Measurements from ENCODE around the gene GOLGA6L2.
"Not testable (repeated sequence)": the region's sequence is repeated elsewhere in the genome, so short reads cannot be mapped to it uniquely, and the experiment has no call there.

Gene GOLGA6L2, protein sequence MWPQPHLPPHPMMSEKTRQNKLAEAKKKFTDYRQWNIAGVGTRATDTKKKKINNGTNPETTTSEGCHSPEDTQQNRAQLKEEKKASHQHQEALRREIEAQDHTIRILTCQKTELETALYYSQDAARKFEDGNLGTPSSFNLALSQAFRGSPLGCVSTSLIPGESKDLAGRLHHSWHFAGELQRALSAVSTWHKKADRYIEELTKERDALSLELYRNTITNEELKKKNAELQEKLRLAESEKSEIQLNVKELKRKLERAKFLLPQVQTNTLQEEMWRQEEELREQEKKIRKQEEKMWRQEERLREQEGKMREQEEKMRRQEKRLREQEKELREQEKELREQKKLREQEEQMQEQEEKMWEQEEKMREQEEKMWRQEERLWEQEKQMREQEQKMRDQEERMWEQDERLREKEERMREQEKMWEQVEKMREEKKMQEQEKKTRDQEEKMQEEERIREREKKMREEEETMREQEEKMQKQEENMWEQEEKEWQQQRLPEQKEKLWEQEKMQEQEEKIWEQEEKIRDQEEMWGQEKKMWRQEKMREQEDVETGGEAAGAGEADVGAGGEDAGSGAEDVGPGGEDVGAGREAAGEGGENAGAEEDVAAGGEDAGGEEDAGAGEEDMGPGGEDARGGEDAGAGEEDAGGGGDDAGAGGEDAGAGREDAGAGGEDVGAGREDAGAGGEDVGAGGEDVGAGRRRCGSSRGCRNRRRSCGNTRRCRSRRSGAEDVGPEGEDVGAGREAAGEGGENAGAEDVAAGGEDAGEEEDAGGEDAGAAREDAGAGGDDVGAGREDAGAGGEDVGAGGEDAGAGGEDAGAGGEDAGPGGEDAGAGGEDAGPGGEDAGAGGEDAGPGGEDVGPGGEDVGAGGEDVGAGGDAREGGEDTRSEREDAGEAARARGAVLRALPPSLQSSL

DNA sequence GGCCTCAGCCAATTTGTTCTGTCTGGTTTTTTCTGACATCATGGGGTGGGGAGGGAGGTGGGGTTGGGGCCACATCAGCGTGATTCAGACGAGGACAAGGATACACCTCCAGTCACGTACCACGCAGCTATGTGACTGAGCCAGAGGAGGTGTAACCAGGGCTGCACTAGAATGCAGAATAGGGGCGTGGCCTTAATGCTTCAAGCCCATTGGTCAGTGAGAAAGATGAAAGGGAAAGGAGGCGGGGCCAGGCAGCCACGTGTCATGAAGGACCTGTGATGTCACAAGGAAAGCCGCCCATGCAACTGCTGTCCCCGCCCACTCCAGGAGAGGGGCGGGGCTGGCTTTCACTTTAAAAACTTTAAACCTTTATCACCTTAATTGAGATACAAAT, at the start of gene GOLGA6L2:
Gene GOLGA6L2 (minus strand): TSS at position 137 of the 394 bp plus-strand sequence. CDS start 62 bp downstream, at position 75.
- DNase-seq (ENCODE audit: low read depth) = no peak

GRCh38 chr15:23484870-23485269, 37.8 kb upstream of the GOLGA6L2 start:
- DNase-seq (ENCODE audit: low read depth) = no peak

DNA sequence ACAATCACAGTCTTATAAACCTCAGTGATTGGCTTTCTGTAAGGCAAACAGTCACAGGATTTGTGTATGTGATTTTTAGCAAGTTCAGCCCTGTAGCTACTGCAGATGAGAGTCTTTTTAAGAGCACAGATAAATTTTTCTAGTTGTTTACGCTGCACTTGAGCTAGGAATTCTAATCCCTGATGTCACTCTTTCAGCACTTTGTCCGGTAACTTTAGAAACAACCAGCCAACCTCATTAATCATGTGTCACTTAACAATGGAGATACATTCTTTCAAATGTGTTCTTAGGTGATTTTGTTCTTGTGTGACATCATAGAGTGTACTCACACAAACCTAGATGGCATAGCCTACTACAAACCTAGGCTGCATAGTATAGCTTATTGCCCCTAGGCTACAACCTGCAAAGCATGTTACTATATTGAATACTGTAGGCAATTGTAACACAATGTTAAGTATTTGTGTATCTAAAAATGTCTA, 36.8 kb upstream of the GOLGA6L2 start:
- no peak for DNase-seq (ENCODE audit: low read depth)

GRCh38 chr15:23482764-23483489, 35.9 kb upstream of the GOLGA6L2 start:
- DNase-seq (ENCODE audit: low read depth) = no peak

DNA sequence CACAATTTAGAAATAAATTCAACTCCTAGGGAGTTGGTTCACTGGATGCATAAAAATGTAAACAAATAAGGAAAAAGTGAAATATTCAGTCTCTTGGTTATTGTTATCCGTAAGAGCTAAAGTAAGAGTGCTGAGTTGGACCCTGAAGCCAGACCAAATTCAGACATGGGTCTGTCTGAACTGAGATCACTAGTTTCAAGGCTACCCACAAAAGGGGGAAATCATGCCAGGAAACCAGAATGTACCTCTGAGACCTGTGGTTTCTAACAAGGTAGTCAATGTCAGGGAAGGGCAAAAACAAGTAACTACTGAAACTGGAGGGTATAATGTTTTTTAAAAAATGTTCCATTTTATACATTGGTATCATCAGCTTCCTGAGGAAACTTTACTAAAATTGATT, 35.2 kb upstream of the GOLGA6L2 start:
- DNase-seq (ENCODE audit: low read depth) = no peak

- DNase-seq (ENCODE audit: low read depth) = no peak
Observed at GRCh38 chr15:23477920-23478319, 30.9 kb upstream of the GOLGA6L2 start.

DNA sequence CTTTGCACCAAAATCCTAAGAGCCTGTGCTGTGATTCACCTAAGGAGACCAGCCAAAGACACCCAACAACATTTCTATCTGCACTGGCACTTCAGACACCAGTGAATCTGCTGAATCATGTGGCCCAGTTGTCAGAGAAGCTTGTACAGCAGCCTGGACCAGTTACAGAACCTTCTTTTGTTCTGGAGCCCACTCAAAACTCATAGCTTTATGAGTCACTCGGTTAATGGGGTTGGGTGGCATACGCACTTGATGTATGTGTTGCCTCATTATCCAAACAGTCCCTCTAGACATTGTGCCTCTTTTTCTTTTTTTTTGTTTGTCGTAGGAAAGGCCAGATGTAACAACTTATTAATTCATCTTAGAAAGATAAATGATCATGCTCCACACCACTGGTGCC, 25.6 kb upstream of the GOLGA6L2 start:
- DNase-seq (ENCODE audit: low read depth) = no peak

GRCh38 chr15:23472033-23472432, 25.0 kb upstream of the GOLGA6L2 start:
- DNase-seq (ENCODE audit: low read depth) = no peak

DNA sequence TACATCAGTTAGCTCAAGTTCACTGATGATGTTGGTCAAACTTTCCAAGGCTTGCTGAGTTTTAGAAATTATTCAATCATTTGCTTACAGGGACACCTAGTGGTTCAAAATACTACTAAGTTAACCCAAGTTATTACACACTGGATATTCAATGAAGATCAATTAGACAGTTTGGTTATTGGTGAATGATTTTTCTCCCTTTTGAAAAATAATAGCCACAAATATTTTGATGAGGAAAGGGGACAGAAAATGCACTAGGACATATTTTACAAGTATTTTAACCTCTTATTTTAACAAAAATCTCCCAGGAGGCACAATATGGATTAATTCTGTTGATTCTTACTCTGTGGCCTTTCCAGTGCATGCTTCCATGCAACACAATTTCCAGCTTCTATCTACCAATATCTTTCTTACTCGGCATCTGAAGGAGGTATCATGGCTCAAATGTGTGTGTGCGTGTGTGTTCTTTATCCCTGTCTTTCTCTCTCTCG, 20.1 kb upstream of the GOLGA6L2 start:
- no peak for DNase-seq (ENCODE audit: low read depth)

- DNase-seq (ENCODE audit: low read depth) = no peak
Observed at GRCh38 chr15:23457890-23458289, 10.8 kb upstream of the GOLGA6L2 start.

DNA sequence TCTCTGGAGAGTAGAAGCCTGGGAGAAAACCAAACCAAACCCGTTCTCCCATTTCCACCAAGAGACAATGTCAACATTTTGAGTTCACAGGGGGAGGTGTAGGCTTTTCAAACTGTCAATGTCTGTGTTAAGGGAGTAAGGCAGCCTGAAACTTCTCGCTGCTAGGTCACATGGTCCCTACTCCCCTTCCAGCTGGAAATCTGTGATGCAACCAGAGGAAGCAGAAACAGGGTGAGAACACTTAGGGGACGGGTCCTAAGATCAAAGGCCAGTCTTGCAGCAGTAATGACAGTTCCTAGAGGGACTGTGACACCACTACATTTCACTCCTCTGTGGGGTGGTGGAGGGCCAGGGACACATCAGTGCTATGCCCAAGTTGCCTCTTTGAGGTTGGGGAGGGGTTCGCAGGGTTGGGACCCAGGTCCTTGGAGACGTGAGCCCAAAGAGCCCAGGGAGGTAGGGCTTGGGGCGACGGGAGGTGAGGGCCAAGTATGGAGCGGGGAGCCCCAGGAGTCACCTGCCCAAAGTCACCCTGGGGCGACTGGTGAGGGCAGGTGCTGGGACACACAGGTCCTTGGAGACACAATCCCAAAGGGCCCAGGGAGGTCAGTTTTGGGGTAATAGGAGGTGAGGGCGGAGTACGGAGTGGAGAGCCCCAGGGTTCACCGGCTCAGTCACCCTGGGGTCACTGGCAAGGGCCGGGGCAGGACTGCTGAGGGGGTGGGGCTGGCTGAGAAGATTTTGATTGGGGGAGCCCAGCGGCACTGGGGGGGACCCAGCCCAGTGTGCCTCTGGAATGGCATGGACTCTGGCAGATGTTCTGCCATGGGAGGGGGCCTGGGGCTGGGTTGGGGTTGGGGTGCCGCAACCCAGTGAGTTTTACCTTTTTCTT, 582 bp downstream of the GOLGA6L2 start:
- DNase-seq (ENCODE audit: low read depth) = no peak

DNA sequence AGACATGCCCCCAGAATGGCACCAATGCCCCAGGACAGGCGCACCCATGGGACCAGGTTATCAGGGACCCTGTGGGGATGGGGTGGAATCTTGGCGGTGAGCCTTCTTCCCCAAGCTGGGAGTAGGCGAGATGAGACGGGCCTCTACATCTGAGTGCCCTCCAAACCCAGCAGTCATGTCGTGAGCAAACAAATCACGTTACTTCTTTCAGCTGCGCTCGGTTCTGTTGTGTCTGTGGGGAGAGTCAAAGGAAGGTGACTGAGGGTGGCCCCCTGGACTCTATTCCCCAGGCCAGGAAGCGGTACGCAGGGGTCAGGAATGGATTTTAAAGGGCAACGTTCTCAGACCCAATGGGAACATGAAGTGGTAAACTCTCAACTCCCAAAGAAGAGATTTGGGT, 2.8 kb downstream of the GOLGA6L2 start:
- no peak for DNase-seq (ENCODE audit: low read depth)

- DNase-seq (ENCODE audit: low read depth) = no peak
Observed at GRCh38 chr15:23441204-23441603, 5.8 kb downstream of the GOLGA6L2 start.

- DNase-seq (ENCODE audit: low read depth) = no peak
Observed at GRCh38 chr15:23440596-23440995, 6.4 kb downstream of the GOLGA6L2 start.

GRCh38 chr15:23439513-23439912, 7.5 kb downstream of the GOLGA6L2 start:
- no peak for DNase-seq (ENCODE audit: low read depth)

GRCh38 chr15:23438816-23439466, 8.1 kb downstream of the GOLGA6L2 start:
- DNase-seq (ENCODE audit: low read depth) = no peak

- no peak for DNase-seq (ENCODE audit: low read depth)
Observed at GRCh38 chr15:23437673-23438072, 9.4 kb downstream of the GOLGA6L2 start.

GRCh38 chr15:23437146-23437545, 9.9 kb downstream of the GOLGA6L2 start:
- no peak for DNase-seq (ENCODE audit: low read depth)

DNA sequence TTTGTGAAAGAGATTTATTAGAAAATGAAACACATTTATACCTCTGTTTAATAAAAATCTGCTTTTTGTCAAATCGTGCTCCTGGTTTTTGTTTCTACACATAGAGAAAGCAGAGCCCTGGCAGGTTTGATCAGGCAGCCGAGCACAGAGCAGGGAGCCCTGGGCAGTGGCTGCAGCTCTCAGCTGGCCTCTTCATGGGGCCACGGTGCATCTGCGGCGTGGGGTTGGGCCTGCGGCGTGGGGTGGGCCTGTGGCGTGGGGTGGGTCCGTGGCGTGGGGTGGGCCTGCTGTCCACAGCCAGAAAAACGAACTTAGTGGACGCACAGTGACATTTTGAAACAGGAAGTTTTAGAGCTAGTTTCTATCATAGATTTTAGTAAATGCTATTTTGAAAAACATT, 10.6 kb downstream of the GOLGA6L2 start:
- DNase-seq (ENCODE audit: low read depth) = no peak

DNA sequence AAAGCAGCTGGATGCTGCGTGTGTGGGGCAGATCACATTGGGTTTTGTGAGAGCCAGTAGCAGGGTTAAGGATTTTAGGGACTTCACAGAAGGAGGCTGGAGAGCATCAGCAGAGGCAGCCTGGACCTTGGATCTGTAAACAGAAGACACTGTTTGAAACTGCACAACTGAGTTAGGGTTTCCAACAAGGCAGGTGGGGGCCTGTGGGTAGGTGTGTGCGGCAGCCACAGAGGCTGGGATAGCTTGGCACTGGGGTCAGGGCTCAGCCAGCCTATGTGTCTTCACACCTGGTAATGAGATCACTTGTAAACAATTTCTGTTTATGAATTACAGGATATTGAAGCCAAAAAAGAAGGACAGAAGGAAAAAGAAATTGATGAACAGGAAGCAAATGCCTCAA, 12.3 kb downstream of the GOLGA6L2 start:
- not testable (repeated sequence) for DNase-seq (ENCODE audit: low read depth)

Data from stimulated activated CD8-positive, alpha-beta memory T cell treated with anti-CD3 and anti-CD28 coated beads, Interleukin-12 subunit alpha, Interleukin-12 subunit beta, amount 100 ng/mL, for 1 hour (primary cell).